GM19240 (cell line): Measurements from ENCODE around the gene OTOP3.
"Not testable (repeated sequence)": the region's sequence is repeated elsewhere in the genome, so short reads cannot be mapped to it uniquely, and the experiment has no call there.

Experiments used
- DNase-seq: peaks from one replicate; pipeline ENCODE4 v3.0.0; 2011; ENCODE audit warnings: low spot score; ENCODE audit not compliant: insufficient read length

OTOP3 gene

DNA sequence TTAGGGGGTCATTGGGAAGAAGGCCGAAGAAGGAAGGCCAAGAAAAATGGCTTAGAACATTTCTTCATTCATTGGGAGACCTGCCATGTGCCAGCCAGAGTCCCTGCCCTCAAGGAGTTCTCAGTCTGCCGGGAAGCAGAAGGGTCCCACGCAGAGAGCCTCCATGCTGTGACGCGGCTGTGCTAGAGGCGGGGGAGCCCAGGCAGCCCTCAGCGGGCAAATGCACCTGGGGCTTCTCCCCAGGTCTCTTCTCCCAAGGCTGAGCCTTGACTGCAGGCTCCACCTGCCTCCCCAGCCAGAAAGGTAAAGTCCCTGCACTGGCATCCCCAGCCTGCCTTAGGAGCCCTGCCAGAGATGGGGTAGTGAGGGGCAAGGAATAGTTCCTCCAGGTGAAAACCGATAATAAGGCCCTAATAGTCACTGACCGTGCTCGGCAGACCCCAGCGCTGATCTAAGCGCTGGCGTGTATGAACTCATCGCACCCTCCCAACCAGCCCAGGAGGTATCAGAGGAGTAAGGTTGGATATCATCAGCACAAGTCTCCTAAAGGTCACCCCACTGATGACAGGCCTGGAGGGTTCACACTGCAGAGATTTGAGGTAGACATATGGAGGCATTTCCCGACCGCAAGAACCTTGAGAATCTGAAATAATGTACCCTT, 45.8 kb downstream of the OTOP3 start:
- no peak for DNase-seq

DNA sequence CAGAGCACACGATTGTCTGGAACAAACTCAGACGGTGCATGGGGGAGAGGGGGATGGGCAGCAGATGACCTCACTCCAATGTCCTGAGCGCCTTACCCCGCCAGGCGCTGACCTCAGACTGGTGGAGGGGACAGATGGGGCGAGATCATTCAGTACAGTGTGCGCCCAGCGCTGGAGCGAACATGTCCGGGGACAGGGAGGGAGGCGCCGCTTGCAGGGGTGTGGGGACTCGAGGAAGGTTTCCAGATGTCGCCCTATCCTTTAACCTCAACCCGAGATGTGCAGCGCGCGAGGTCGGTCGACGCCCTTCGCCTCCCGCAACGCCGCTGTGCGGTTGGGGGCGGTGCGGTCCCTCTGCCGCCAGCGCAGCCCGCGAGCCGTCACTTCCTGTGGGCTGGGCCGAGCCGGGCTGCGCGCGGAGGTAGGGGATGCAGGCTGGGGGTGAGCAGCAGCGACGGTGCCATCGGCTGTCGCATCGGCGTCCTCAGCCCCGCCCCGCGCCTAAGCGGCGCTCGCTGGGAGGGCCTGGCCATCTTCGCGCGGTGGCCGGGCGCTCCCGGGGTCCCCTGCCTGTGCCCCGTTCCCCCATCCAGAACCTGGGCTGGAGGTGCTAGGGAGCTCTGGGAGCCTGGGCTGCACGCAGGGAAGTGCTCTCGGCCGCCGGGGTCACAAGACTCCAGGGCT, 46.4 kb downstream of the OTOP3 start:
- no peak for DNase-seq

GRCh38 chr17:74982663-74983313, 47.1 kb downstream of the OTOP3 start:
- not testable (repeated sequence) for DNase-seq

- no peak for DNase-seq
Measured at GRCh38 chr17:74986206-74986576, 50.5 kb downstream of the OTOP3 start.

- DNase-seq: peak; percentile 92
Measured at GRCh38 chr17:74987418-74987908, 51.8 kb downstream of the OTOP3 start, which contains the start of gene CDR2L. TSS of gene CDR2L (plus strand) at chr17:74987632. CDS start at chr17:74988044, 412 bp downstream.

DNA sequence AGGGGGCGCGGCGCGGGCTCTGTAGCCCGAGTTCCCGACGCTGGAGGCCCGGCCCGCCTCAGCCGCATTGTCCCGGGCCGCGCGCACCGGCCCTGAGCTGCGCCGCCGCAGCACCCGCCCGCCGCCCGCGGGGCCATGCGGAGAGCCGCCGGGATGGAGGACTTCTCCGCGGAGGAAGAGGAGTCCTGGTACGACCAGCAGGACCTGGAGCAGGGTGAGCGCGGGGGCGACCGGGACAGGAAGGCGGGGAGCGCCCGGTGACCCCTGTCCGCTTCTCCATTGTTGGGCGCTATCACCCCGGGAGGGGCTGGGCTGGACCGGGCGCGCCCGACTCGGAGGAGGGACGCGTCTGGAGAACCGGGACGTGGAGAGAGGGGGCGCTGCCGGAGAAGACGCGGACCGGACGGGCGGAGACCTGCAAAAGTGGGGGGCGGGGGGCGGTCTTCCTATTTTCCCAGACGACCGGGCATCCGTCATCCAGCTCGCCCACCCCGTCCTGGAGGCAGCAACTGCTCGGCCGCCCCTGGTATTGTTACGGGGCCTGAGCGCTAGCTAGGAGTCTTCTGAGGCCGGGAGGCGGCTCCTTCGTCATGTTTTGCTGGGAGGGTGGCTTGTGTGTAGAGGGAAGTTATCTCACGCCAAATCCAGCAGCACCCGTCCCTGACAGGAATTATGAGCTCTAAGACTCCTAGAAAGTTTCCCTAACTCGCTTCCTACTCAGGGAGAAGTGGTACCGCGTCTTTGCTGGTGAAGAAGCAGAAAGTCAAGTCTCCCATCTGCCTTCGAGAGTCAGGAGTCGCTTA, 52.4 kb downstream of the OTOP3 start:
- DNase-seq: no peak

DNA sequence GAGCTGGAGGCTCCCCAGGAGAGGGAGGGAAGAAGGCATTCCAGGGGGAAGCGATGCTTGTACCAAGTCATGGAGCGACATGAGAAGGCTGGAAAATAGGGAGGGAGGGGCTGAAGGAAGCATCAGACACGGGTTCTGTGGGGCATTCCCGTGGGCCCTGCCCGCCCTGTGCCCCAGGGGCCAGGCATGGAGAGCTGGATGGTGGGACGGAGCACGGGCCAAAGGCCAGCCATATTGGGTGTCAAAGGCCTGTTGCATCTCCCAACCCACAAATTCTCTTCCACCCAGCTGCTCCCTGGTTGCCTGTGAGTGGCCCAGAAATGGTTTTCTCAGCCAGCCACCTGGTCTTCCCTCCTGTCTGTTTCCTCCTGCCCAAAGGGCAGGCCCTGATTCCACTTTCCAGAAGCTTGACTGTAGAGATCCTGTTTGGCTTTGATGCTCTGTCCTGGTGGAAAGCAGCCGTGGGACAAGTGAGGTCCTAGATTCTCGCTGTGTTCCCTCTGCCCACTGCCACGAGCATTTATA, 54.9 kb downstream of the OTOP3 start:
- DNase-seq: no peak

- no peak for DNase-seq
Measured at GRCh38 chr17:74992223-74992622, 56.5 kb downstream of the OTOP3 start.

- no peak for DNase-seq
Measured at GRCh38 chr17:74994440-74994839, 58.7 kb downstream of the OTOP3 start.

- DNase-seq: no peak
Measured at GRCh38 chr17:74995847-74996246, 60.1 kb downstream of the OTOP3 start.

DNA sequence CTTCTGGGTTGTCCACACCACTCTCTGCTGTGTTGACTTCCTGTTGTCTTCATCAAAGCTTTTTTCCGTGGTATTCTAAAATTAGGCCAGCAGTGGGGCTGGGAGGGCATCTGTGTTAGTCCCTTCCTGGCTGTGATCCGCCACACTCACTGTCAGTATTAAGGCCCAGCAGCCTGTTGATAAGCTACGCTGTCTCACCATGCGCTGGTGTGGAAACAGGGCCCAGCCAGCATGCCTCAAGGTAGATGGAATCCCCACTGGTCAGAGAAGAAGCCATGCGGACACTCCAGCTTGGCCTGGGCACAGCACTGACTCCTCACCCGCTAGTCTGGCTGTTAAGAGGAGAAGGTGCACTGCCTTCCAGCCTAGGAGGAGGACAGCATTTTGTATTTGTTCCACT, 63.1 kb downstream of the OTOP3 start:
- DNase-seq: no peak

- DNase-seq: no peak
Measured at GRCh38 chr17:74999523-74999922, 63.8 kb downstream of the OTOP3 start.
